ENCODE data around the gene IRAK1. TPM values are rescaled to one million over a fixed set of nuclear protein-coding genes. Genes with fewer than 3 reads are reported as not detected.

IRAK1 gene
- total RNA-seq, 1 donor, result 99.5 TPM

GRCh38 chrX:154014429-154015380 lies 5.0 kb downstream of the IRAK1 start:
- peak; percentile 74 for DNase-seq (ENCODE audit: insufficient read length, low spot score, missing footprints)
- H4K20me1 ChIP-seq (ENCODE audit: insufficient read depth, low read length), result peaks cover 5% of the 10 kb centered on the region
- peaks cover 39% of the 10 kb centered on the region for H3K79me2 ChIP-seq (ENCODE audit: insufficient read depth, low read length)
- no peak overlapping the region for H3K4me3 ChIP-seq (ENCODE audit: insufficient read depth, low read length)
- H3K9me3 ChIP-seq (ENCODE audit: low read depth, low read length), result no peaks in the 10 kb centered on the region
- peaks cover 50% of the 10 kb centered on the region for H3K36me3 ChIP-seq (ENCODE audit: insufficient read depth, low read length)
- H3K27ac ChIP-seq (ENCODE audit: low read depth, low read length), result no peak overlapping the region
- TF ChIP-seq CTCF (IDR thresholded peaks at IDR 0.05; ENCODE audit: extremely low read depth, low read depth, low read length), result no peak
- H3K27me3 ChIP-seq (ENCODE audit: insufficient read depth, low read length), result no peaks in the 10 kb centered on the region
- peaks cover 4% of the 10 kb centered on the region for H3K4me1 ChIP-seq (ENCODE audit: insufficient read depth, low read length)
- no peak overlapping the region for H2AFZ ChIP-seq (ENCODE audit: low read length)
- H3K4me2 ChIP-seq (ENCODE audit: insufficient read depth, low read length), result no peak overlapping the region

- no peaks in the 10 kb centered on the region for H3K9me3 ChIP-seq (ENCODE audit: low read depth, low read length)
- peak overlapping the region; percentile 12 for H3K27ac ChIP-seq (ENCODE audit: low read depth, low read length)
- no peaks in the 10 kb centered on the region for H3K27me3 ChIP-seq (ENCODE audit: insufficient read depth, low read length)
Measured at GRCh38 chrX:154013614-154014360, 5.9 kb downstream of the IRAK1 start.

DNA sequence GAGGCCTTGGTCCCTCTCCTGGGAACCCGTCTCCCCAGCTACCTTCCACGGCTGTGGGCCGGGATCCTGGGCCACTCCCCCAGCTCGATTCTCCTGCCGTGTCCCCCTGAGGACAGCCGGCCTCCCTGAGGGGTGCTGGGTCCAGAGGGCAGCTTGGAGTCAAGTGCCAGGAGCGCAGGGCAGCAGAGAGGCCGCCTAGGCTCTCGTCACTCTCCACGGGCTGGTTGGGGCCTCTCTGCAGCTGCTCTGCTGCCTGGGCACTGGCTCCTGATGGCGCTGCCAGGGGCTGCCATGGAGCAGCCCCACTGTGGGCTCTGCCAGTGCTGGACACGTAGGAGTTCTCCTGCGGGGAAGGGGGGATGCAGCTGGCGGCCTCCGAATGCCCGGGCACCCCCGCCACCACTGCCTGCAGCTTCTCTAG lies 6.7 kb downstream of the IRAK1 start:
- H3K27me3 ChIP-seq (ENCODE audit: insufficient read depth, low read length), result no peaks in the 10 kb centered on the region
- no peak overlapping the region for H3K27ac ChIP-seq (ENCODE audit: low read depth, low read length)
- no peaks in the 10 kb centered on the region for H3K9me3 ChIP-seq (ENCODE audit: low read depth, low read length)
- no peak overlapping the region for H3K4me2 ChIP-seq (ENCODE audit: insufficient read depth, low read length)
- no peaks in the 10 kb centered on the region for H3K4me1 ChIP-seq (ENCODE audit: insufficient read depth, low read length)
- H3K4me3 ChIP-seq (ENCODE audit: insufficient read depth, low read length), result no peak overlapping the region
- DNase-seq (ENCODE audit: insufficient read length, low spot score, missing footprints), result peak; percentile 72
- peaks cover 49% of the 10 kb centered on the region for H3K36me3 ChIP-seq (ENCODE audit: insufficient read depth, low read length)
- TF ChIP-seq CTCF (IDR thresholded peaks at IDR 0.05; ENCODE audit: extremely low read depth, low read depth, low read length), result no peak
- no peak overlapping the region for H2AFZ ChIP-seq (ENCODE audit: low read length)
- H3K79me2 ChIP-seq (ENCODE audit: insufficient read depth, low read length), result peaks cover 25% of the 10 kb centered on the region
- peaks cover 5% of the 10 kb centered on the region for H4K20me1 ChIP-seq (ENCODE audit: insufficient read depth, low read length)

More at GRCh38 chrX:154013614-154014360, 5.9 kb downstream of the IRAK1 start:
- Histone ChIP-seq H3K4me2 (ENCODE audit: insufficient read depth, low read length) (no peak overlapping the region), H3K4me3 (ENCODE audit: insufficient read depth, low read length) (no peak overlapping the region), H3K4me1 (ENCODE audit: insufficient read depth, low read length) (peaks cover 4% of the 10 kb centered on the region), H3K79me2 (ENCODE audit: insufficient read depth, low read length) (peaks cover 33% of the 10 kb centered on the region), H3K36me3 (ENCODE audit: insufficient read depth, low read length) (peaks cover 50% of the 10 kb centered on the region), H2AFZ (ENCODE audit: low read length) (no peak overlapping the region), H4K20me1 (ENCODE audit: insufficient read depth, low read length) (peaks cover 5% of the 10 kb centered on the region)
- DNase-seq (ENCODE audit: insufficient read length, low spot score, missing footprints), result peak; percentile 96
- peak; percentile 80 for TF ChIP-seq CTCF (IDR thresholded peaks at IDR 0.05; ENCODE audit: extremely low read depth, low read depth, low read length)
